SU-DHL-6 (cell line): Measurements from ENCODE around the gene NUP85.
A peak's percentile ranks its signal among the peaks of the same experiment; 100 is the strongest.

Source experiments
- H2AFZ ChIP-seq: fragments of 200-600 bp; sonication (generic); 2 replicates; pipeline ENCODE4 v1.6.1; 2014; ENCODE audit warnings: low read depth, mild to moderate bottlenecking, moderate library complexity, mixed read lengths, antibody characterized with exemption, low read length; ENCODE audit not compliant: severe bottlenecking
- H3F3A ChIP-seq: fragments of 200-600 bp; shearing (Covaris generic); 2 replicates; pipeline ENCODE4 v1.6.0; 2016; ENCODE audit warnings: antibody characterized with exemption, mild to moderate bottlenecking; ENCODE audit not compliant: insufficient read depth
- H3K27ac ChIP-seq: fragments of 200-600 bp; sonication (generic); 2 replicates; pipeline ENCODE4 v1.5.1; 2016; ENCODE audit warnings: low read depth, mild to moderate bottlenecking, low read length, moderate library complexity, mixed read lengths
- H3K27me3 ChIP-seq: fragments of 200-600 bp; sonication (generic), shearing (Covaris generic); 2 replicates; pipeline ENCODE4 v1.6.0; 2014; ENCODE audit warnings: mild to moderate bottlenecking, low read length
- H3K36me3 ChIP-seq: fragments of 200-600 bp; sonication (generic); 2 replicates; pipeline ENCODE4 v1.6.1; 2014; ENCODE audit warnings: mild to moderate bottlenecking, low read length, mixed read lengths
- H3K4me2 ChIP-seq: fragments of 300-600, 200-600 bp; shearing (Covaris generic), sonication (generic); 2 replicates; pipeline ENCODE4 v1.6.0; 2014; ENCODE audit warnings: low read length, low read depth, mild to moderate bottlenecking; ENCODE audit not compliant: poor library complexity, severe bottlenecking
- H3K4me3 ChIP-seq: fragments of 200-600 bp; sonication (generic); 2 replicates; pipeline ENCODE4 v1.5.1; 2014; ENCODE audit warnings: antibody characterized with exemption, low read length, mild to moderate bottlenecking, mixed read lengths; ENCODE audit not compliant: insufficient read depth, poor library complexity, severe bottlenecking
- H3K79me2 ChIP-seq: fragments of 200-600 bp; sonication (generic); 2 replicates; pipeline ENCODE4 v1.6.1; 2014; ENCODE audit warnings: mild to moderate bottlenecking, low read length, moderate library complexity; ENCODE audit not compliant: insufficient read depth
- H3K9ac ChIP-seq: fragments of 200-600 bp; sonication (generic); 2 replicates; pipeline ENCODE4 v1.7.0; 2014; ENCODE audit warnings: mild to moderate bottlenecking, low read length
- H3K9me2 ChIP-seq: fragments of 200-600 bp; sonication (generic); replicated peaks from 2 replicates; pipeline ENCODE4 v1.6.1; 2014; ENCODE audit warnings: low read length; ENCODE audit not compliant: insufficient read depth
- H3K9me3 ChIP-seq: fragments of 200-600 bp; sonication (generic); 2 replicates; pipeline ENCODE4 v1.6.1; 2014; ENCODE audit warnings: low read length, mixed read lengths; ENCODE audit not compliant: insufficient read depth
- H4K20me1 ChIP-seq: fragments of 200-600 bp; sonication (generic); 2 replicates; pipeline ENCODE4 v1.6.1; 2014; ENCODE audit warnings: low read depth, mild to moderate bottlenecking, antibody characterized with exemption, low read length, moderate library complexity, mixed read lengths
- EZH2phosphoT487 ChIP-seq: fragments of 200-600 bp; sonication (generic), shearing (Covaris generic); conservative IDR thresholded peaks from 2 replicates; pipeline ENCODE4 v1.6.1; 2018; ENCODE audit warnings: mild to moderate bottlenecking, antibody characterized with exemption, low read length, moderate library complexity, mixed read lengths
- TF ChIP-seq, protein P1 (sequence below): fragments of 200-600 bp; sonication (generic); IDR thresholded peaks from one replicate; pipeline ENCODE4 v1.5.1; 2017; ENCODE audit warnings: antibody characterized with exemption, mild to moderate bottlenecking, low read length, moderate library complexity; ENCODE audit not compliant: insufficient read depth, poor library complexity, severe bottlenecking

NUP85 gene

DNA sequence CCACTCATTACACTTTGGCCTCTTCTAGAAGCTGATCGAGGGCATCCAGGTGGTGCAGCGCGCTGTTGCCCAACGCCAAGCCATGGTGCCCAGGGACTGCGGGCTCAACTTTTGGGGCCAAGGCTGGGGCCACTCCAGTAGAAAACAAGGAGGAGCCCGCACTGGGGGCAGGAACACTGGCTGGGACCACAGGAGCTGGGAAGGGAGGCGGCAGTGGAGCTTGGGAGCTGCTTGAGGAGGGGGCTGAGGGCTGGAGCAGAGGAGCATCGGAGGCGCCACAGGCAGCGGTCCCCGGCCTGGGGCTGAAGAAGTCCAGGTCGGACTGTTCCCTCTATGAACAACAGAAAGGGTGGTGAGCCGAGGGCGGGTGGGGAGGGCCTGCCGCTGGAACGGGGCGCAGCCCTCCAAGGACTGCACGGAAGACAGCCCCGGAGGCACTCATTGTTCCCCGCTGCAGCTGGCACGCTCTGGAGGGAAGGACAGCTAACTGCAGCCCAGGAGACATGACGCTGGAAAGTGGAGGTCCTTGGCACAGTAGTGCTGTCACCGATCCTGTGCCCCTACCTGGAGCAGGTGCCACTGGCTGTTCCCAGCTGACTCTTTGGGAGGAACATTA lies 34.4 kb downstream of the NUP85 start:
- no peak overlapping the region for H3K27ac ChIP-seq

DNA sequence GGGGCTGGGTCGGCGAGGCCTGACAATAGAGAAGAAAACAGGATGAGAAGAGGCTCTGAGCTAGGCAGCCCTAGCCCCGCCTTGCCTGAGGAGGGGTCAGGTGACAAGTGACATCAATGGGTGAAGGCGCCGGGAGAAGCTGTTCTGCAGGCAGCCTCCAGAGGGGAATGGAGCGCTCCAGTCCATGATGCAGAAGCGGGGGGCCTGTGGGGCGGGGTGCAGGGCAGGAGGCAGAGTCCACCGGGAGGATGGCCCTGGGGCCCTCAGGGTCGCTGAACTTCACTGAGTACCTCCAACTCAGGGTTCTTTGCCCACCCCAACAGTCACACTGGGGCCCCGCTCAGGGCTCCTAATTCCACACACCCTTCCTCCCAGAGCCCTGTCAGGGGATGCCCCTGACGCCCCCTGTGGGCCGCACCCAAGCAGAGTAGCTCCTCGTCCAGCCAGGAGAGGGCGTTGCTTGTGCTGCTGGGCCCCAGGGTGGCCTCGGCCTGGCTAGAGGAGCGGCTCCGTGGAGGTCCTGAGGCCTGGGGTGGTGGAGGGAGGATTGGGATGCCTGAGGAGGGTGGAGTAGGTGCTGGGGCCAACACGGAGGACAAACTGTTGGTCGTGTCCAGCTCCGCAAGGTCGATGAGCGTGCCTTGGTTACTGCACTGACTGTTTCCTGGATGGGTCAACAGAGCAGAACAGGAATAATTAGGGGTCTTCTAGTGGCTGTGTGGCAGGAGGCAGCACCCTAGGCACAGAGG lies 35.1 kb downstream of the NUP85 start:
- TF ChIP-seq, protein P1, sequence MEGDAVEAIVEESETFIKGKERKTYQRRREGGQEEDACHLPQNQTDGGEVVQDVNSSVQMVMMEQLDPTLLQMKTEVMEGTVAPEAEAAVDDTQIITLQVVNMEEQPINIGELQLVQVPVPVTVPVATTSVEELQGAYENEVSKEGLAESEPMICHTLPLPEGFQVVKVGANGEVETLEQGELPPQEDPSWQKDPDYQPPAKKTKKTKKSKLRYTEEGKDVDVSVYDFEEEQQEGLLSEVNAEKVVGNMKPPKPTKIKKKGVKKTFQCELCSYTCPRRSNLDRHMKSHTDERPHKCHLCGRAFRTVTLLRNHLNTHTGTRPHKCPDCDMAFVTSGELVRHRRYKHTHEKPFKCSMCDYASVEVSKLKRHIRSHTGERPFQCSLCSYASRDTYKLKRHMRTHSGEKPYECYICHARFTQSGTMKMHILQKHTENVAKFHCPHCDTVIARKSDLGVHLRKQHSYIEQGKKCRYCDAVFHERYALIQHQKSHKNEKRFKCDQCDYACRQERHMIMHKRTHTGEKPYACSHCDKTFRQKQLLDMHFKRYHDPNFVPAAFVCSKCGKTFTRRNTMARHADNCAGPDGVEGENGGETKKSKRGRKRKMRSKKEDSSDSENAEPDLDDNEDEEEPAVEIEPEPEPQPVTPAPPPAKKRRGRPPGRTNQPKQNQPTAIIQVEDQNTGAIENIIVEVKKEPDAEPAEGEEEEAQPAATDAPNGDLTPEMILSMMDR, result peak; percentile 95
- no peak for TF ChIP-seq EZH2phosphoT487
- no peak overlapping the region for H2AFZ ChIP-seq
- H3K9me3 ChIP-seq, result no peaks in the 10 kb centered on the region
- no peaks in the 10 kb centered on the region for H3K9me2 ChIP-seq
- H3K9ac ChIP-seq, result no peak overlapping the region
- H3K4me3 ChIP-seq, result no peak overlapping the region
- no peak overlapping the region for H3K4me2 ChIP-seq
- no peaks in the 10 kb centered on the region for H3K79me2 ChIP-seq
- no peaks in the 10 kb centered on the region for H3K27me3 ChIP-seq
- no peaks in the 10 kb centered on the region for H4K20me1 ChIP-seq
- H3F3A ChIP-seq, result peaks cover 6% of the 10 kb centered on the region; the same call in 1 of the 2 replicates
- H3K27ac ChIP-seq, result no peak overlapping the region
- H3K36me3 ChIP-seq, result no peaks in the 10 kb centered on the region

More for the DNA sequence above, 34.4 kb downstream of the NUP85 start:
- no peaks in the 10 kb centered on the region for H3K79me2 ChIP-seq
- TF ChIP-seq, protein P1, result no peak
- TF ChIP-seq EZH2phosphoT487, result no peak
- H3K36me3 ChIP-seq, result peaks cover 4% of the 10 kb centered on the region; the same call in 1 of the 2 replicates
- H3K9ac ChIP-seq, result no peak overlapping the region
- no peak overlapping the region for H3K4me2 ChIP-seq
- no peak overlapping the region for H3K4me3 ChIP-seq
- no peaks in the 10 kb centered on the region for H3K27me3 ChIP-seq
- H3F3A ChIP-seq, result peaks cover 6% of the 10 kb centered on the region; the same call in 1 of the 2 replicates
- no peak overlapping the region for H2AFZ ChIP-seq
- H3K9me3 ChIP-seq, result no peaks in the 10 kb centered on the region
- no peaks in the 10 kb centered on the region for H4K20me1 ChIP-seq
- no peaks in the 10 kb centered on the region for H3K9me2 ChIP-seq

GRCh38 chr17:75241143-75241430 lies 35.6 kb downstream of the NUP85 start:
- Histone ChIP-seq H2AFZ (no peak overlapping the region), H3F3A (peaks cover 6% of the 10 kb centered on the region; the same call in 1 of the 2 replicates), H3K9me2 (no peaks in the 10 kb centered on the region), H3K36me3 (no peaks in the 10 kb centered on the region), H3K4me3 (no peak overlapping the region), H3K27ac (no peak overlapping the region), H3K9me3 (no peaks in the 10 kb centered on the region), H3K4me2 (no peak overlapping the region), H3K27me3 (no peaks in the 10 kb centered on the region), H3K9ac (no peak overlapping the region), H4K20me1 (no peaks in the 10 kb centered on the region), H3K79me2 (no peaks in the 10 kb centered on the region)
- TF ChIP-seq EZH2phosphoT487, result no peak
- TF ChIP-seq, protein P1, result no peak
